Stimulated activated naive B cell treated with anti-CD40 and anti-IgM and Interleukin-4, amounts not matched to agents 10 μg/mL and 1 μg/mL and 100 μg/mL, for 72 hours (primary cell): Measurements from ENCODE around the gene ENO1.

Experiments used
- ATAC-seq, 2 donors: fragments of 150-1000 bp; cut with Tn5 transposase; replicated peaks; 2 replicates each; pipeline ENCODE4 v1.10.0; 2021; ENCODE audit warnings: moderate library complexity in 1 of 2
- DNase-seq: peaks from one replicate; pipeline ENCODE4 v3.0.0; 2021
- H3K27ac Mint-ChIP-seq: one replicate; pipeline ENCODE4 v1.8.0; 2022; ENCODE audit warnings: mild to moderate bottlenecking, mixed read lengths
- H3K27me3 Mint-ChIP-seq, 2 donors: one replicate each; pipeline ENCODE4 v1.8.0; 2022; ENCODE audit warnings: mixed read lengths in 2 of 2
- H3K36me3 Mint-ChIP-seq, 2 donors: one replicate each; pipeline ENCODE4 v1.8.0; 2022; ENCODE audit warnings: mixed read lengths in 2 of 2, mild to moderate bottlenecking in 1 of 2
- H3K4me1 Mint-ChIP-seq, 2 donors: one replicate each; pipeline ENCODE4 v1.8.0; 2022; ENCODE audit warnings: mixed read lengths in 2 of 2, mild to moderate bottlenecking in 1 of 2
- H3K4me3 Mint-ChIP-seq, 2 donors: one replicate each; pipeline ENCODE4 v1.8.0; 2022; ENCODE audit warnings: mild to moderate bottlenecking in 2 of 2, mixed read lengths in 2 of 2, moderate library complexity in 1 of 2
- H3K9me3 Mint-ChIP-seq, 2 donors: one replicate each; pipeline ENCODE4 v1.8.0; 2022; ENCODE audit warnings: mixed read lengths in 2 of 2, mild to moderate bottlenecking in 1 of 2

ENO1 gene

GRCh38 chr1:8813016-8813763 lies 65.3 kb downstream of the ENO1 start:
- H3K9me3 Mint-ChIP-seq, result no peaks in the 10 kb centered on the region
- peaks cover 5 to 7% of the 10 kb centered on the region in 2 donors for H3K36me3 Mint-ChIP-seq
- H3K4me3 Mint-ChIP-seq, result no peak overlapping the region
- H3K27me3 Mint-ChIP-seq, result no peaks in the 10 kb centered on the region
- H3K4me1 Mint-ChIP-seq, result peaks cover 28 to 44% of the 10 kb centered on the region in 2 donors
- no peak overlapping the region for H3K27ac Mint-ChIP-seq
- no peak for DNase-seq
- no peak for ATAC-seq

- Mint-ChIP-seq H3K36me3 (peaks cover 2 to 4% of the 10 kb centered on the region in 2 donors), H3K4me3 (no peak overlapping the region), H3K27ac (no peak overlapping the region), H3K9me3 (no peaks in the 10 kb centered on the region), H3K4me1 (peaks cover 27 to 45% of the 10 kb centered on the region in 2 donors), H3K27me3 (no peaks in the 10 kb centered on the region)
- ATAC-seq, result no peak
- no peak for DNase-seq
Observed at GRCh38 chr1:8812081-8812480, 66.4 kb downstream of the ENO1 start.
